Measurements from ENCODE around the gene INKA2. TPM values are rescaled to one million over a fixed set of nuclear protein-coding genes. Genes with fewer than 3 reads are reported as not detected.

INKA2 gene
- total RNA-seq, 1 experiment from 2014 or later = 3.5 TPM

- intact Hi-C loops (cut with micrococcal nuclease) = no loop called here
- CTCF ChIA-PET = interaction anchor here (2.0 kb wide), 1 partner anchor 8 kb away, joined by 8 read pairs; no protein-coding TSS in a partner anchor
- no peak overlapping the region for H3K27ac Mint-ChIP-seq (ENCODE audit: low read depth, unreplicated experiment)
Observed at GRCh38 chr1:111778541-111779051, 39.4 kb upstream of the INKA2 start.

GRCh38 chr1:111778066-111778465 lies 38.9 kb upstream of the INKA2 start:
- Mint-ChIP-seq H3K4me1 (ENCODE audit: insufficient read depth, unreplicated experiment) (no peaks in the 10 kb centered on the region), H3K36me3 (ENCODE audit: insufficient read depth, unreplicated experiment) (no peaks in the 10 kb centered on the region), H3K9me3 (ENCODE audit: unreplicated experiment) (no peaks in the 10 kb centered on the region), H3K4me3 (ENCODE audit: unreplicated experiment) (no peak overlapping the region), H3K27ac (ENCODE audit: low read depth, unreplicated experiment) (no peak overlapping the region), H3K27me3 (ENCODE audit: insufficient read depth, unreplicated experiment) (peaks cover 33% of the 10 kb centered on the region)
- intact Hi-C loops (cut with micrococcal nuclease) = no loop called here
- CTCF ChIA-PET = interaction anchor here (2.0 kb wide), 1 partner anchor 8 kb away, joined by 8 read pairs; no protein-coding TSS in a partner anchor
- no TSS peak for BruUV-seq (replicated peaks)
- no peak for TF ChIP-seq CTCF (IDR thresholded peaks at IDR 0.05; ENCODE audit: unreplicated experiment)
- POLR2A ChIA-PET = no interaction called here
- no peak for DNase-seq (ENCODE audit: unreplicated experiment)

More at GRCh38 chr1:111778541-111779051, 39.4 kb upstream of the INKA2 start:
- DNase-seq (ENCODE audit: unreplicated experiment) = no peak
- no TSS peak for BruUV-seq (replicated peaks)
- POLR2A ChIA-PET = interaction anchor here (0.7 kb wide), 1 partner anchor 198 kb away, joined by 3 read pairs; no protein-coding TSS in a partner anchor
- H3K27me3 Mint-ChIP-seq (ENCODE audit: insufficient read depth, unreplicated experiment) = peaks cover 38% of the 10 kb centered on the region
- no peaks in the 10 kb centered on the region for H3K36me3 Mint-ChIP-seq (ENCODE audit: insufficient read depth, unreplicated experiment)
- TF ChIP-seq CTCF (IDR thresholded peaks at IDR 0.05; ENCODE audit: unreplicated experiment) = no peak
- H3K4me3 Mint-ChIP-seq (ENCODE audit: unreplicated experiment) = no peak overlapping the region
- no peaks in the 10 kb centered on the region for H3K9me3 Mint-ChIP-seq (ENCODE audit: unreplicated experiment)
- no peaks in the 10 kb centered on the region for H3K4me1 Mint-ChIP-seq (ENCODE audit: insufficient read depth, unreplicated experiment)

- intact Hi-C loops (cut with micrococcal nuclease) = no loop called here
- no peak for TF ChIP-seq CTCF (IDR thresholded peaks at IDR 0.05; ENCODE audit: unreplicated experiment)
- CTCF ChIA-PET = interaction anchor here (2.0 kb wide), 1 partner anchor 9 kb away, joined by 8 read pairs; no protein-coding TSS in a partner anchor
- no peaks in the 10 kb centered on the region for H3K36me3 Mint-ChIP-seq (ENCODE audit: insufficient read depth, unreplicated experiment)
- BruUV-seq (replicated peaks) = no TSS peak
- no peaks in the 10 kb centered on the region for H3K9me3 Mint-ChIP-seq (ENCODE audit: unreplicated experiment)
- H3K4me3 Mint-ChIP-seq (ENCODE audit: unreplicated experiment) = no peak overlapping the region
- POLR2A ChIA-PET = no interaction called here
- H3K4me1 Mint-ChIP-seq (ENCODE audit: insufficient read depth, unreplicated experiment) = no peaks in the 10 kb centered on the region
- H3K27me3 Mint-ChIP-seq (ENCODE audit: insufficient read depth, unreplicated experiment) = peaks cover 27% of the 10 kb centered on the region
- H3K27ac Mint-ChIP-seq (ENCODE audit: low read depth, unreplicated experiment) = no peak overlapping the region
- no peak for DNase-seq (ENCODE audit: unreplicated experiment)
Observed at GRCh38 chr1:111777301-111777700, 38.1 kb upstream of the INKA2 start.

GRCh38 chr1:111776861-111777260 lies 37.7 kb upstream of the INKA2 start:
- no peak overlapping the region for H3K4me3 Mint-ChIP-seq (ENCODE audit: unreplicated experiment)
- no peaks in the 10 kb centered on the region for H3K4me1 Mint-ChIP-seq (ENCODE audit: insufficient read depth, unreplicated experiment)
- H3K36me3 Mint-ChIP-seq (ENCODE audit: insufficient read depth, unreplicated experiment) = no peaks in the 10 kb centered on the region
- intact Hi-C loops (cut with micrococcal nuclease) = no loop called here
- ChIA-PET POLR2A (no interaction called here), CTCF (interaction anchor here (2.0 kb wide), 1 partner anchor 9 kb away, joined by 8 read pairs; no protein-coding TSS in a partner anchor)
- H3K27me3 Mint-ChIP-seq (ENCODE audit: insufficient read depth, unreplicated experiment) = peaks cover 27% of the 10 kb centered on the region
- no peak for DNase-seq (ENCODE audit: unreplicated experiment)
- no peak overlapping the region for H3K27ac Mint-ChIP-seq (ENCODE audit: low read depth, unreplicated experiment)
- no peaks in the 10 kb centered on the region for H3K9me3 Mint-ChIP-seq (ENCODE audit: unreplicated experiment)
- TF ChIP-seq CTCF (IDR thresholded peaks at IDR 0.05; ENCODE audit: unreplicated experiment) = no peak
- BruUV-seq (replicated peaks) = no TSS peak
